GM12801 (cell line): Measurements from ENCODE around the gene FURIN.

Source experiments
- CTCF ChIP-seq: IDR thresholded peaks from one replicate; pipeline ENCODE4 v1.5.1; 2011; ENCODE audit warnings: control low read depth; ENCODE audit not compliant: insufficient read length; ENCODE audit errors: extremely low read depth

FURIN gene

GRCh38 chr15:90868261-90868689 is at the start of gene FURIN:
TSS of gene FURIN (plus strand) at chr15:90868588. CDS start at chr15:90875741, 7,153 bp downstream.
- no peak for TF ChIP-seq CTCF

DNA sequence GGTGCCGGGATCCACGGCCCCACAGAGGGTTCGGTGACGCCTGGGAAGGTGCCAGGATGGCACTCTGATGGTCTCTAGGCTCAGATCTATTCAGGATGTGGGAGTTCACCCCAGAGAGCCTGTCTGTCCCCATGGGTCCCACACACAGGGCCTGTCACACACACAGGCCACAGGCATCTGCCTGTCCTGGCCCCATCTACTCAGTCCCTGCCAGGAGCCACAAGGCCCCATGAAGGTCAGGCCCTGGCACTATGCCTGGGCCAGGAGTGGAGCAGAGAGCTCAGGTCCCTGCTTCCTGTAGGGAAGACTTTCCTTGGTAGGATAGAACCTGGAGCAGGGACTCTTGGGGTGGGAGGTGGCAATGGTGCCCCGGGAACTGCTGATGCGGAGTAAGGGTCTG is 49.0 kb upstream of the FURIN start:
- TF ChIP-seq CTCF, result no peak

- TF ChIP-seq CTCF, result no peak
Measured at GRCh38 chr15:90819850-90820249, 48.5 kb upstream of the FURIN start.

GRCh38 chr15:90820481-90820880 is 47.9 kb upstream of the FURIN start:
- TF ChIP-seq CTCF, result no peak

GRCh38 chr15:90822204-90822955 is 46.0 kb upstream of the FURIN start:
- TF ChIP-seq CTCF, result no peak

DNA sequence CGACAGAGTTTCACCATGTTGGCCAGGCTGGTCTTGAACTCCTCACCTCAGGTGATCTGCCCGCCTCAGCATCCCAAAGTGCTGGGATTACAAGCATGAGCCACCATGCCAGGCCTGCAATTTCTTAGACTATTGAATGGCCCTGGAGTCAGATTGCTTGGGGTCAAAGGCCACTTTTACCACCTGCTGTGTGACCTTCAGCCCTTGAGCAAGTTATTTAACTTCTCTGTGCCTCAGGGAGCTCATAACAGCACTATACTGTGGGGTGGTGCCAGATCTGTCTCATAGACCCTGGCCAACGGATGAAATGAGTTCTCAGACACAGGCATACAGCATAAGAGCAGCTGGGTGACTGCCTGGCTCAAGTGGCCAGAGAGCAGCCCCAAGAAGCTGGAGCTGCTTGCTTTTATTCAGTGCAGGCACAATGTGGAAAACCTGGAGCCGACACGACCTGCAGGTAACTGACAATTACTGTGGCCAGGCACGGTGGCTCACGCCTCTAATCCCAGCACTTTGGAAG is 44.9 kb upstream of the FURIN start:
- no peak for TF ChIP-seq CTCF

- TF ChIP-seq CTCF, result no peak
Measured at GRCh38 chr15:90826886-90827435, 41.4 kb upstream of the FURIN start.
